Measurements from ENCODE around the gene MAP2K1. TPM values are rescaled to one million over a fixed set of nuclear protein-coding genes. Genes with fewer than 3 reads are reported as not detected.
"Not testable (repeated sequence)": the region's sequence is repeated elsewhere in the genome, so short reads cannot be mapped to it uniquely, and the experiment has no call there.

Gene MAP2K1
- total and polyA plus RNA-seq, 4 donors: 14.3 to 30.2 (median 24.4) TPM

DNA sequence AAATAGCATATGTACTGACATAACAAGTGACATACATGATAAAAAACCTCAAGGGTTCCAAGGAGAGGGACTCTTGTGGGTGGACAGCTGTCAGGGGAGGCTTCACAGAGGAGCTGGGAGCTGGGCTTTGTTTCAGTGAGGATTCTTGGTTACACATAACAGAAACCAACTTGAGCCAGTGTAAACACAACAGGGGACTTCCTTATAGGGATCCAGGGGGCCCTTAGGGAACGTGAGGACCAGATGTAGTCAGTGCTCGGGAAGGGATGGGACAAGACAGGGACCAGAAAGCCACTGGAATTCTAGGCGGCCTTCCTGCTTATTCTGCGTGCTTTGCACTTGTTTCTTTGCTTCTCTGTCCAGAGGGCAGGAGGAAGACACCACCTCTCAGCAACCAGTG, 75.9 kb downstream of the MAP2K1 start (continued):
- TF ChIP-seq, protein P1, sequence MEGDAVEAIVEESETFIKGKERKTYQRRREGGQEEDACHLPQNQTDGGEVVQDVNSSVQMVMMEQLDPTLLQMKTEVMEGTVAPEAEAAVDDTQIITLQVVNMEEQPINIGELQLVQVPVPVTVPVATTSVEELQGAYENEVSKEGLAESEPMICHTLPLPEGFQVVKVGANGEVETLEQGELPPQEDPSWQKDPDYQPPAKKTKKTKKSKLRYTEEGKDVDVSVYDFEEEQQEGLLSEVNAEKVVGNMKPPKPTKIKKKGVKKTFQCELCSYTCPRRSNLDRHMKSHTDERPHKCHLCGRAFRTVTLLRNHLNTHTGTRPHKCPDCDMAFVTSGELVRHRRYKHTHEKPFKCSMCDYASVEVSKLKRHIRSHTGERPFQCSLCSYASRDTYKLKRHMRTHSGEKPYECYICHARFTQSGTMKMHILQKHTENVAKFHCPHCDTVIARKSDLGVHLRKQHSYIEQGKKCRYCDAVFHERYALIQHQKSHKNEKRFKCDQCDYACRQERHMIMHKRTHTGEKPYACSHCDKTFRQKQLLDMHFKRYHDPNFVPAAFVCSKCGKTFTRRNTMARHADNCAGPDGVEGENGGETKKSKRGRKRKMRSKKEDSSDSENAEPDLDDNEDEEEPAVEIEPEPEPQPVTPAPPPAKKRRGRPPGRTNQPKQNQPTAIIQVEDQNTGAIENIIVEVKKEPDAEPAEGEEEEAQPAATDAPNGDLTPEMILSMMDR (IDR thresholded peaks at IDR 0.05; ENCODE audit: low read depth, low read length, missing input control): no peak
- no peak for TF ChIP-seq SP1 (IDR thresholded peaks at IDR 0.05)

- H3K27me3 ChIP-seq (ENCODE audit: control insufficient read depth in 4 of 4, insufficient read depth in 4 of 4, low read length in 3 of 4); H3K4me3 ChIP-seq (ENCODE audit: low read depth in 1 of 3, low read length in 3 of 3); H3K9ac ChIP-seq (ENCODE audit: low read depth in 1 of 2, low read length in 2 of 2); H3K27ac ChIP-seq (ENCODE audit: low read depth in 1 of 2, low read length in 2 of 2); DNase-seq (ENCODE audit: low spot score); H3K36me3 ChIP-seq (ENCODE audit: control insufficient read depth in 4 of 4, insufficient read depth in 3 of 4, low read depth in 1 of 4, low read length in 3 of 4); H3K9me3 ChIP-seq (ENCODE audit: control insufficient read depth in 4 of 4, low read length in 3 of 4): not testable (repeated sequence)
- peaks cover 1 to 16% (median 10%) of the 10 kb centered on the region in 4 donors for H3K4me1 ChIP-seq (ENCODE audit: control insufficient read depth in 4 of 4, insufficient read depth in 4 of 4, low read length in 3 of 4)
- WGBS: 95% methylated on average over 6 of the region's 6 CpGs
Measured at GRCh38 chr15:66465294-66465693, 78.6 kb downstream of the MAP2K1 start.

GRCh38 chr15:66467162-66468040, 80.7 kb downstream of the MAP2K1 start:
- not testable (repeated sequence) for H3K9me3 ChIP-seq (ENCODE audit: control insufficient read depth in 4 of 4, low read length in 3 of 4); H3K9ac ChIP-seq (ENCODE audit: low read depth in 1 of 2, low read length in 2 of 2); H3K27me3 ChIP-seq (ENCODE audit: control insufficient read depth in 4 of 4, insufficient read depth in 4 of 4, low read length in 3 of 4); DNase-seq (ENCODE audit: low spot score); H3K36me3 ChIP-seq (ENCODE audit: control insufficient read depth in 4 of 4, insufficient read depth in 3 of 4, low read depth in 1 of 4, low read length in 3 of 4); H3K4me3 ChIP-seq (ENCODE audit: low read depth in 1 of 3, low read length in 3 of 3)
- TF ChIP-seq RAD21 (IDR thresholded peaks at IDR 0.05) (peak; percentile 44 to 45), RXRA (IDR thresholded peaks at IDR 0.05) (peak in 1 of 2 donors; percentile 60), FOXA2 (IDR thresholded peaks at IDR 0.05) (peak; percentile 50), JUND (IDR thresholded peaks at IDR 0.05) (peak in 1 of 2 donors; percentile 29), HNF4A (conservative IDR thresholded peaks at IDR 0.05) (peak; percentile 51 to 60), SP1 (IDR thresholded peaks at IDR 0.05) (peak; percentile 49)
- 51% methylated on average over 11 of the region's 11 CpGs for WGBS
- Histone ChIP-seq H3K27ac (ENCODE audit: low read depth in 1 of 2, low read length in 2 of 2) (peak overlapping the region; percentile 42 to 64), H3K4me1 (ENCODE audit: control insufficient read depth in 4 of 4, insufficient read depth in 4 of 4, low read length in 3 of 4) (peaks cover 1 to 16% (median 10%) of the 10 kb centered on the region in 4 donors)

DNA sequence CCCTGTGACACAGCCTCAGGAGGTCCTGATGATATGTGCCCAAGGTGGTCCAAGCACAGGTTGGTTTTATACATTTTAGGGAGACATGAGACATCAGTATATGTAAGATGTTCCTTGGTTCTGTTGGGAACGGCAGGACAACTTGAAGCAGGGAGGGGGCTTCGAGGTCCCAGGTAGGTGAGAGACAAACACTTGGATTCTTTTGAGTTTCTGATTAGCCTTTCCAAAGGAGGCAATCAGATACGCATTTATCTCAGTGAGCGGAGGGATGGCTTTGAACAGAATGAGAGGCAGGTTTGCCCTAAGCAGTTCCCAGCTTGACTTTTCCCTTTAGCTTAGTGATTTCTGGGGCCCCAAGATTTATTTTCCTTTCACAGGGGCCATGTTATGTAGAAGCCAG, 84.1 kb downstream of the MAP2K1 start:
- H3K27ac ChIP-seq (ENCODE audit: low read depth in 1 of 2, low read length in 2 of 2); H3K4me3 ChIP-seq (ENCODE audit: low read depth in 1 of 3, low read length in 3 of 3); DNase-seq (ENCODE audit: low spot score); H3K9me3 ChIP-seq (ENCODE audit: control insufficient read depth in 4 of 4, low read length in 3 of 4); H3K9ac ChIP-seq (ENCODE audit: low read depth in 1 of 2, low read length in 2 of 2); H3K27me3 ChIP-seq (ENCODE audit: control insufficient read depth in 4 of 4, insufficient read depth in 4 of 4, low read length in 3 of 4); H3K36me3 ChIP-seq (ENCODE audit: control insufficient read depth in 4 of 4, insufficient read depth in 3 of 4, low read depth in 1 of 4, low read length in 3 of 4): not testable (repeated sequence)
- peaks cover 0 to 20% (median 12%) of the 10 kb centered on the region in 4 donors for H3K4me1 ChIP-seq (ENCODE audit: control insufficient read depth in 4 of 4, insufficient read depth in 4 of 4, low read length in 3 of 4)
- 94% methylated on average over 4 of the region's 4 CpGs for WGBS

Measured in liver (tissue), 9 donors.